Loucy (cell line): Measurements from ENCODE around the gene PNCK.

Experiments used
- EZH2phosphoT487 ChIP-seq: fragments of 200-600 bp; IDR thresholded peaks from 2 replicates; pipeline ENCODE4 v1.6.1; 2018; ENCODE audit warnings: antibody characterized with exemption, mild to moderate bottlenecking, moderate library complexity, borderline replicate concordance
- TF ChIP-seq, protein P1 (sequence below): fragments of 200-600 bp; sonication (generic); conservative IDR thresholded peaks from 2 replicates; pipeline ENCODE4 v1.5.1; 2014; ENCODE audit warnings: mild to moderate bottlenecking, antibody characterized with exemption, low read length

DNA sequence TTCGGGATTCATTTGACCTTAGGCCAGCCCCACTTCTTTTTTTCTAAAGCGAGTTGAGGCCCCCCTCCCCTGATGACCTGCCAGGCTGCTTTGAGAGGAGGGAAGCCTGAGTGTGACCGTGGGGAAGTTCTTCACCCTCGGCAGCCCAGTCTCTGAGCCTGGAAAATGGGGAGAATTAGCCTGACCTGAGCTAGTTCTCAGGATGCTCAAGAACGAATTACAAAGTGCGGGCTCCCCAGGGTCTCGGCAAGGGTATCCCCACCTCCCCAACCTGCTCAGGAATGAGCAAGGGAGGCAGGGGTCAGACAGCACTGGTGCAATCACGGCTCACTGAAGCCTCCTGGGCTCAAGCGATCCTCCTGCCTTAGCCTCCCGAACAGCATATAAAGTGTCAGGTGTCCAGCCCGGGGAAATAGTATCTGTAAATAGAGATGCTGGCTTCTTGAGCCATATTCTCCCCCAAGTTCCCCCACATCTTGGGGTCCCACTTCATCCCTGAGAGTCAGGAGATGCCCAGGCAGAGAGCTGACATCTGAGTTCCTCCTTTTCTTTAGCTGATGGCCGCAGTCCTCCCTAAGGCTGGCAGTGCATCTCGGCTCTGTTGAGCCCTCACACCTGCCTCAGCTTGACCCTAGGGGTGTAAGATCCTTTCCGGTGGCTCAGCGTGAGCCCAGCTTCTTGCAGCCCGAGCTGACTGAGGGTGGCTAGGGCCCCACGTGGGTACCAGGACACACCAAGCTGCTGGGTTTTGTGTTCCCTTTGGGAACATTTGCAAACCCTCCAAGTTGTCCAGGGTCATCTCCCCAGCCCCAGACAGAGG lies 25.0 kb downstream of the PNCK start:
- TF ChIP-seq, protein P1, sequence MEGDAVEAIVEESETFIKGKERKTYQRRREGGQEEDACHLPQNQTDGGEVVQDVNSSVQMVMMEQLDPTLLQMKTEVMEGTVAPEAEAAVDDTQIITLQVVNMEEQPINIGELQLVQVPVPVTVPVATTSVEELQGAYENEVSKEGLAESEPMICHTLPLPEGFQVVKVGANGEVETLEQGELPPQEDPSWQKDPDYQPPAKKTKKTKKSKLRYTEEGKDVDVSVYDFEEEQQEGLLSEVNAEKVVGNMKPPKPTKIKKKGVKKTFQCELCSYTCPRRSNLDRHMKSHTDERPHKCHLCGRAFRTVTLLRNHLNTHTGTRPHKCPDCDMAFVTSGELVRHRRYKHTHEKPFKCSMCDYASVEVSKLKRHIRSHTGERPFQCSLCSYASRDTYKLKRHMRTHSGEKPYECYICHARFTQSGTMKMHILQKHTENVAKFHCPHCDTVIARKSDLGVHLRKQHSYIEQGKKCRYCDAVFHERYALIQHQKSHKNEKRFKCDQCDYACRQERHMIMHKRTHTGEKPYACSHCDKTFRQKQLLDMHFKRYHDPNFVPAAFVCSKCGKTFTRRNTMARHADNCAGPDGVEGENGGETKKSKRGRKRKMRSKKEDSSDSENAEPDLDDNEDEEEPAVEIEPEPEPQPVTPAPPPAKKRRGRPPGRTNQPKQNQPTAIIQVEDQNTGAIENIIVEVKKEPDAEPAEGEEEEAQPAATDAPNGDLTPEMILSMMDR, result no peak
- TF ChIP-seq EZH2phosphoT487, result no peak
